ENCODE data around the gene CHRDL2.

Gene CHRDL2

GRCh38 chr11:74650498-74650897, 80.7 kb downstream of the CHRDL2 start:
- DNase-seq (ENCODE audit: low spot score in 2 of 2), result no peak
- Mint-ChIP-seq H3K36me3 (no peaks in the 10 kb centered on the region), H3K4me3 (no peak overlapping the region), H3K27ac (no peak overlapping the region), H3K9me3 (no peaks in the 10 kb centered on the region), H3K4me1 (no peaks in the 10 kb centered on the region)
- no peak for ATAC-seq

DNA sequence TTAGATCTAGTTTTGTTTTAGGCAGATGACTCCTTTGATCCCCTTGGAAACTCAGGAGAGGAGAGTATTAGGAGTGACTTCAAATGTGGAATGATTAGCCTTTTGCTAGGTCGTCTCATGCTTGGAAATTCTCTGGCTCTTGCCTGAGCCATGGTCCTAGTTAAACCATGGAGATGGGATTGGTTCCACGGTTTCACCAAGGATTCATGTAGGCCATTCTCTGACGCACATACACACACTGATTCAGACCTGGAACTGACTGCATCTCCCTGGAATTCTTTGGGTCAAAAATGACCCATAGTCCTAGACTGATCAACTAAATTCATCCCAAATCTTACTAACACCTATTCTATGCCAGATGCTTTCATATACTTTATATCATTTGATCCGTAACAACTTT, 82.3 kb downstream of the CHRDL2 start:
- no peak for ATAC-seq
- Mint-ChIP-seq H3K27ac (no peak overlapping the region), H3K36me3 (no peaks in the 10 kb centered on the region), H3K4me3 (no peak overlapping the region), H3K9me3 (no peaks in the 10 kb centered on the region), H3K4me1 (no peaks in the 10 kb centered on the region)
- no peak for DNase-seq (ENCODE audit: low spot score in 2 of 2)

- H3K36me3 Mint-ChIP-seq, result peaks cover under 1% of the 10 kb centered on the region
Measured at GRCh38 chr11:74647831-74648230, 83.4 kb downstream of the CHRDL2 start.

GRCh38 chr11:74647404-74647803, 83.8 kb downstream of the CHRDL2 start:
- no peak overlapping the region for H3K4me3 Mint-ChIP-seq
- DNase-seq (ENCODE audit: low spot score in 2 of 2) (no peak), ATAC-seq (no peak)
- H3K9me3 Mint-ChIP-seq, result no peaks in the 10 kb centered on the region
- H3K4me1 Mint-ChIP-seq, result no peaks in the 10 kb centered on the region
- peaks cover 4% of the 10 kb centered on the region for H3K36me3 Mint-ChIP-seq
- no peak overlapping the region for H3K27ac Mint-ChIP-seq

More at GRCh38 chr11:74647831-74648230, 83.4 kb downstream of the CHRDL2 start:
- ATAC-seq, result no peak
- no peak for DNase-seq (ENCODE audit: low spot score in 2 of 2)
- no peaks in the 10 kb centered on the region for H3K9me3 Mint-ChIP-seq
- H3K4me3 Mint-ChIP-seq, result no peak overlapping the region
- no peaks in the 10 kb centered on the region for H3K4me1 Mint-ChIP-seq
- H3K27ac Mint-ChIP-seq, result no peak overlapping the region

- peaks cover 9% of the 10 kb centered on the region for H3K36me3 Mint-ChIP-seq
Measured at GRCh38 chr11:74646954-74647353, 84.3 kb downstream of the CHRDL2 start.

More at GRCh38 chr11:74646954-74647353, 84.3 kb downstream of the CHRDL2 start:
- Mint-ChIP-seq H3K4me3 (no peak overlapping the region), H3K4me1 (no peaks in the 10 kb centered on the region), H3K9me3 (no peaks in the 10 kb centered on the region), H3K27ac (no peak overlapping the region)
- DNase-seq (ENCODE audit: low spot score in 2 of 2) (no peak), ATAC-seq (no peak)

All from stimulated activated effector memory CD8-positive, alpha-beta T cell treated with anti-CD3 and anti-CD28 coated beads, Interleukin-12 subunit alpha, Interleukin-12 subunit beta, amount 100 ng/mL, for 72 hours (primary cell).